HG03045 (cell line): ENCODE data around the gene RGS12.

Source experiments
- ATAC-seq: cut with Tn5 transposase; IDR thresholded peaks from one replicate; pipeline ENCODE4 v1.9.1; 2021; ENCODE audit warnings: mild to moderate bottlenecking, moderate library complexity; ENCODE audit not compliant: unreplicated experiment

RGS12 gene

GRCh38 chr4:3292571-3293400 is at the start of gene RGS12:
TSS of gene RGS12 (plus strand) at chr4:3293021. CDS start at chr4:3316171, 23,150 bp downstream.
- peak; percentile 75 for ATAC-seq

GRCh38 chr4:3243136-3243780 is 49.6 kb upstream of the RGS12 start:
- no peak for ATAC-seq

- no peak for ATAC-seq
Observed at GRCh38 chr4:3244002-3244401, 48.8 kb upstream of the RGS12 start.

GRCh38 chr4:3244747-3245146 is 48.1 kb upstream of the RGS12 start:
- no peak for ATAC-seq

GRCh38 chr4:3245676-3246075 is 47.1 kb upstream of the RGS12 start:
- no peak for ATAC-seq

- ATAC-seq = no peak
Observed at GRCh38 chr4:3246458-3247398, 46.1 kb upstream of the RGS12 start.

- no peak for ATAC-seq
Observed at GRCh38 chr4:3247399-3248177, 45.2 kb upstream of the RGS12 start.

GRCh38 chr4:3248178-3248480 is 44.7 kb upstream of the RGS12 start:
- ATAC-seq = no peak

GRCh38 chr4:3248811-3249661 is 43.8 kb upstream of the RGS12 start, which contains the start of gene MSANTD1:
TSS of gene MSANTD1 (plus strand) at chr4:3249159. CDS start at chr4:3249223, 64 bp downstream.
- ATAC-seq = no peak

- no peak for ATAC-seq
Observed at GRCh38 chr4:3249711-3250437, 42.9 kb upstream of the RGS12 start.

GRCh38 chr4:3250438-3250955 is 42.3 kb upstream of the RGS12 start:
- no peak for ATAC-seq

GRCh38 chr4:3250956-3251690 is 41.7 kb upstream of the RGS12 start:
- no peak for ATAC-seq

- no peak for ATAC-seq
Observed at GRCh38 chr4:3251691-3252479, 40.9 kb upstream of the RGS12 start.

GRCh38 chr4:3252480-3252828 is 40.4 kb upstream of the RGS12 start:
- no peak for ATAC-seq

GRCh38 chr4:3252831-3253641 is 39.8 kb upstream of the RGS12 start:
- no peak for ATAC-seq

- ATAC-seq = no peak
Observed at GRCh38 chr4:3253808-3254207, 39.0 kb upstream of the RGS12 start.
